Suprapubic skin (tissue), 3 donors: Measurements from ENCODE around the gene IL4R.

ENCODE experiments used
- CTCF ChIP-seq, 2 donors: fragments of 200-600 bp in 1 of 2; fragments of 450-650 bp in 1 of 2; sonication (generic) in 1 of 2; IDR thresholded peaks; one replicate each; pipeline ENCODE4 v1.5.1; 2016 to 2019; ENCODE audit warnings: antibody characterized with exemption in 2 of 2, mild to moderate bottlenecking in 1 of 2, moderate library complexity in 1 of 2
- EP300 ChIP-seq: sonication (generic); formaldehyde crosslinking; IDR thresholded peaks from one replicate; pipeline ENCODE4 v1.6.1; 2017; ENCODE audit warnings: antibody characterized with exemption

GRCh38 chr16:27314986-27315332 lies 1.2 kb downstream of the IL4R start:
- TF ChIP-seq EP300 = no peak
- TF ChIP-seq CTCF (IDR thresholded peaks at IDR 0.05) = no peak
